Measurements from ENCODE around the gene TOR2A.

GRCh38 chr9:127716412-127716811, 18.7 kb downstream of the TOR2A start:
- TF ChIP-seq CTCF (IDR thresholded peaks at IDR 0.05; ENCODE audit: low read depth, low read length) (no peak), EZH2phosphoT487 (IDR thresholded peaks at IDR 0.05; ENCODE audit: low read depth) (no peak)

Measured in OCI-LY3 (cell line).